PC-9 (cell line): ENCODE measurements around the gene TMEM214. TPM values are rescaled to one million over a fixed set of nuclear protein-coding genes. Genes with fewer than 3 reads are reported as not detected.

Source experiments
- BruUV-seq: library from RNA; stranded (reverse); fragments of 400-500 nt; replicated peaks from 2 replicates; lab custom pipeline; 2021; lab: Mats Ljungman, UMichigan
- CTCF ChIA-PET: fragments of 300-600 bp; sonication (Branson Sonifier 250); formaldehyde crosslinking; loops from one replicate; lab custom pipeline; 2022; ENCODE audit warnings: antibody characterized with exemption; lab: Charles Lee
- POLR2A ChIA-PET: fragments of 300-600 bp; sonication (Branson Sonifier 250); formaldehyde crosslinking; loops from one replicate; lab custom pipeline; 2022; ENCODE audit warnings: antibody characterized with exemption; ENCODE audit not compliant: unreplicated experiment; lab: Charles Lee
- DNase-seq, 2 experiments: peaks; one replicate each; pipeline versions ENCODE4 v3.0.0 to v3.0.0-alpha.2; 2015 to 2022; ENCODE audit warnings: mixed read lengths in 1 of 2
- H2AFZ ChIP-seq: fragments of 200-600 bp; sonication (generic); 2 replicates; pipeline ENCODE4 v1.8.1; 2017; ENCODE audit warnings: antibody characterized with exemption
- H3F3A ChIP-seq: fragments of 200-600 bp; sonication (generic); 2 replicates; pipeline ENCODE4 v1.8.1; 2017; ENCODE audit warnings: antibody characterized with exemption, mild to moderate bottlenecking, low read depth; ENCODE audit not compliant: insufficient read depth
- H3K27ac ChIP-seq: fragments of 200-600 bp; sonication (generic); 2 replicates; pipeline ENCODE4 v1.6.1; 2016; ENCODE audit warnings: mixed run types
- H3K27me3 ChIP-seq: fragments of 200-600 bp; sonication (generic); 2 replicates; pipeline ENCODE4 v1.6.1; 2016; ENCODE audit warnings: low read depth, mixed run types; ENCODE audit not compliant: insufficient read depth
- H3K36me3 ChIP-seq: fragments of 200-600 bp; sonication (generic); 2 replicates; pipeline ENCODE4 v1.6.1; 2016; ENCODE audit warnings: low read depth, mixed run types
- H3K4me1 ChIP-seq: fragments of 200-600 bp; sonication (generic); replicated peaks from 2 replicates; pipeline ENCODE4 v1.6.1; 2016; ENCODE audit warnings: mixed run types; ENCODE audit not compliant: insufficient read depth
- H3K4me2 ChIP-seq: fragments of 200-600 bp; sonication (generic); 2 replicates; pipeline ENCODE4 v1.6.1; 2017; ENCODE audit warnings: mixed run types
- H3K4me3 ChIP-seq: fragments of 200-600 bp; sonication (generic); 2 replicates; pipeline ENCODE4 v1.6.1; 2016; ENCODE audit warnings: mixed run types
- H3K79me2 ChIP-seq: fragments of 200-600 bp; sonication (generic); 2 replicates; pipeline ENCODE4 v1.6.1; 2017; ENCODE audit warnings: low read depth, mixed run types
- H3K9me2 ChIP-seq: fragments of 200-600 bp; sonication (generic); 2 replicates; pipeline ENCODE4 v1.8.1; 2017; ENCODE audit warnings: mild to moderate bottlenecking; ENCODE audit not compliant: insufficient read depth
- H3K9me3 ChIP-seq: fragments of 200-600 bp; sonication (generic); 2 replicates; pipeline ENCODE4 v1.8.1; 2016; ENCODE audit warnings: low read depth; ENCODE audit not compliant: insufficient read depth
- H4K20me1 ChIP-seq: fragments of 200-600 bp; sonication (generic); 2 replicates; pipeline ENCODE4 v1.8.1; 2017; ENCODE audit not compliant: insufficient read depth
- CTCF ChIP-seq: fragments of 200-600 bp; sonication (generic); conservative IDR thresholded peaks from 2 replicates; pipeline ENCODE4 v1.6.1; 2017; ENCODE audit warnings: mixed run types, antibody characterized with exemption, mild to moderate bottlenecking, moderate library complexity
- EZH2 ChIP-seq: fragments of 200-600 bp; sonication (generic); IDR thresholded peaks from 2 replicates; pipeline ENCODE4 v1.8.0; 2017; ENCODE audit warnings: antibody characterized with exemption, low read depth
- intact Hi-C: fragments of 100-400 bp; cut with micrococcal nuclease; formaldehyde crosslinking; loops from one replicate; pipeline ENCODE4 v1.10.0; 2022; ENCODE audit not compliant: unreplicated experiment
- total RNA-seq: library from RNA; stranded (reverse); gene quantifications from 2 replicates; pipeline ENCODE4 v1.2.3, GENCODE V29; 2021

Gene TMEM214
- total RNA-seq, 1 experiment from 2014 or later: 65.6 TPM

DNA sequence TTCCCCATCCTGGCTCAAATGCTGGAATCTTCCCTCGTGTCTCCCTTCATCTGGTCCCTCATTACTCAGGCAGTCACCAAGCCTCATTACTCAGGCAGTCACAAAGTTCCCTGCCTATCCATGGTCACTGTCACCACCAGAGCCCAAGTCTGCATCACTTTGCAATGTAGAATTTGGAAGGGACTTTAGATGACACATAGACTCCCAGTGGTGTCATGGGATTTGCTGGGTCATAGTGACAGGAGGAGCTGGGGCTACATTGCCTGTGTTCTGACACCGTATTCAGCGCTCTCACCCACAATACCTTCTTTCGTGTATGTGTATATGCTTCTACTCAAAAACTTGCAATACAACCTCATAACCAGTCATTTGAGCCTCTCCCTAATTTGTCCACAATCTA, 43.6 kb downstream of the TMEM214 start:
- no peaks in the 10 kb centered on the region for H3K9me3 ChIP-seq
- ChIA-PET CTCF (no interaction called here), POLR2A (no interaction called here)
- BruUV-seq: no TSS peak
- TF ChIP-seq EZH2: no peak
- no peak for TF ChIP-seq CTCF
- no peak overlapping the region for H3K4me3 ChIP-seq
- no peak overlapping the region for H2AFZ ChIP-seq
- H3K79me2 ChIP-seq: peaks cover under 1% of the 10 kb centered on the region; the same call in 1 of the 2 replicates
- H4K20me1 ChIP-seq: no peaks in the 10 kb centered on the region
- H3K27ac ChIP-seq: no peak overlapping the region
- no peak for DNase-seq
- H3K9me2 ChIP-seq: no peaks in the 10 kb centered on the region
- intact Hi-C loops: no loop called here
- H3K4me1 ChIP-seq: peaks cover under 1% of the 10 kb centered on the region; the same call in 1 of the 2 replicates
- peaks cover 9% of the 10 kb centered on the region; the same call in 1 of the 2 replicates for H3F3A ChIP-seq
- peaks cover 18% of the 10 kb centered on the region for H3K27me3 ChIP-seq
- H3K36me3 ChIP-seq: no peaks in the 10 kb centered on the region
- H3K4me2 ChIP-seq: no peak overlapping the region

- CTCF ChIA-PET: no interaction called here
- peaks cover 12% of the 10 kb centered on the region; the same call in 1 of the 2 replicates for H3F3A ChIP-seq
- no peaks in the 10 kb centered on the region for H3K9me3 ChIP-seq
- no peaks in the 10 kb centered on the region for H3K36me3 ChIP-seq
- DNase-seq: no peak
- peaks cover 8% of the 10 kb centered on the region for H3K4me1 ChIP-seq
- POLR2A ChIA-PET: no interaction called here
- no peak overlapping the region for H2AFZ ChIP-seq
- no peak overlapping the region for H3K4me2 ChIP-seq
- no peaks in the 10 kb centered on the region for H3K9me2 ChIP-seq
- H3K4me3 ChIP-seq: no peak overlapping the region
- no peaks in the 10 kb centered on the region for H3K79me2 ChIP-seq
- intact Hi-C loops: no loop called here
- no peaks in the 10 kb centered on the region for H4K20me1 ChIP-seq
- no peak overlapping the region for H3K27ac ChIP-seq
- H3K27me3 ChIP-seq: peaks cover 18% of the 10 kb centered on the region
- TF ChIP-seq EZH2: no peak
- TF ChIP-seq CTCF: no peak
- no TSS peak for BruUV-seq
These were observed 44.5 kb downstream of the TMEM214 start for GRCh38 chr2:27077231-27077630.

DNA sequence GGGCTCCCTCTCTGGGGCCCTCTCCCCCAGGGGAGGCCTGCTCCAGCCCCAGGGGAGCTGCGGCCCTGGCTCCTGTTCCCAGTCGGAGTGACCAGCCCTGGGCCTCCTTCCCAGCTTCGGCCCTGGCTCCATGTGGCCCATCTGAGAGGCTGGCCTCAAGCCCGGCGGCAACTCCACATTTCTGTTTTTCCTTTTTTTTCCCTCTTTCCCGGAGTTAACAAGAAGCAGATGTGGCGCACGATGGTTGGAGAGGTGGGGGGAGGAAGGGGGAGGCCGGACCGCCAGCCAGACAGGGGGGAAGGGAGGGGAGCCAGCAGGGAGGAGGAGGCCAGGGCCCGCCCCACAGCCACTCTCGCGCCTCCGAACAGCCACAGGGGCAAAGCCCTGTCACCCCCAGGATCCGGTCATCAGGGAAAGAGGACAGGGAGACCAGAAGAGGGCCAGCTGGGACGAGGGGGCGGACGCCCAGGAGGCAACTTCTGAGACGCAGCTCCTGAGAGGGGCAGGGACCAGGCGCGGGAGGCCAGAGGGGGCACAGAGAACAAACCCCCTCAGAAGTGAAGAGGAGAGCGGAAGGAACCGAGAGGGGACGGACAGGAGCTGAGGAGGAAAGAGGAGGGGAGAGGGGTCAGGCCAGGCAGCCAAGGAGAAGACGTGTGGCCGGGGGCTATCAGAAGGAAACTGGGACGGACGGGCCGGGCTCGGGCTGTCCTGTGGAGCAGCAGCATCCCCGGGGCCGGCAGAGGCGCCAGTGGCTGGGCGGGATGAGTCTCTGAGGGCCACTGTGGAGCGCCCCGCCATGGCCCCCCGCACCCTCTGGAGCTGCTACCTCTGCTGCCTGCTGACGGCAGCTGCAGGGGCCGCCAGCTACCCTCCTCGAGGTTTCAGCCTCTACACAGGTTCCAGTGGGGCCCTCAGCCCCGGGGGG, 45.8 kb downstream of the TMEM214 start, which contains the start of gene EMILIN1:
EMILIN1 (plus strand) TSS at position 349 of the 928 bp plus-strand sequence; CDS start at position 800, 451 bp downstream.
- H4K20me1 ChIP-seq: no peaks in the 10 kb centered on the region
- BruUV-seq: no TSS peak
- H3K36me3 ChIP-seq: no peaks in the 10 kb centered on the region
- H3K4me3 ChIP-seq: no peak within 1 kb of the TSS
- POLR2A ChIA-PET: no interaction called here
- CTCF ChIA-PET: no interaction called here
- H3K27me3 ChIP-seq: peaks cover 18% of the 10 kb centered on the region
- no peak within 1 kb of the TSS for H3K4me2 ChIP-seq
- H3K9me2 ChIP-seq: no peaks in the 10 kb centered on the region
- no peak for TF ChIP-seq EZH2
- TF ChIP-seq CTCF: no peak
- intact Hi-C loops: no loop called here
- DNase-seq: no peak
- no peak within 1 kb of the TSS for H2AFZ ChIP-seq
- no peaks in the 10 kb centered on the region for H3K9me3 ChIP-seq
- peaks cover 7% of the 10 kb centered on the region; the same call in 1 of the 2 replicates for H3F3A ChIP-seq
- no peaks in the 10 kb centered on the region for H3K79me2 ChIP-seq
- H3K27ac ChIP-seq: no peak within 1 kb of the TSS
- peaks cover 8% of the 10 kb centered on the region for H3K4me1 ChIP-seq
